Common myeloid progenitor, CD34-positive (primary cell): ENCODE measurements around the gene PDE4D.
A peak's percentile ranks its signal among the peaks of the same experiment; 100 is the strongest.
"Not testable (repeated sequence)": the region's sequence is repeated elsewhere in the genome, so short reads cannot be mapped to it uniquely, and the experiment has no call there.

Source experiments
- CTCF ChIA-PET: fragments of 350-600 bp; sonication (Branson Sonifier 250); formaldehyde crosslinking; loops from one replicate; lab custom pipeline; 2021; ENCODE audit warnings: antibody characterized with exemption; lab: Charles Lee
- POLR2A ChIA-PET: fragments of 350-600 bp; sonication (Branson Sonifier 250); formaldehyde crosslinking; loops from one replicate; lab custom pipeline; 2021; ENCODE audit warnings: antibody characterized with exemption; lab: Charles Lee
- DNase-seq, 3 donors: peaks; one replicate each; pipeline versions ENCODE4 v3.0.0 to v3.0.0-alpha.2; 2013
- H3K27ac ChIP-seq, 2 experiments: 1 replicate in 1 of 2; 2 replicates in 1 of 2; pipeline ENCODE4 v1.7.0; 2013; ENCODE audit warnings: inconsistent platforms in 2 of 2, low read length in 2 of 2, mild to moderate bottlenecking in 2 of 2, low read depth in 1 of 2, moderate library complexity in 1 of 2; ENCODE audit not compliant: severe bottlenecking in 2 of 2, insufficient read depth in 1 of 2, poor library complexity in 1 of 2
- H3K27me3 ChIP-seq, 5 experiments: replicated peaks in 2 of 5; 1 replicate in 3 of 5; 2 replicates in 2 of 5; pipeline versions ENCODE4 v1.6.1 to v1.7.0; 2013; ENCODE audit warnings: low read length in 4 of 5, mild to moderate bottlenecking in 2 of 5, moderate library complexity in 2 of 5, inconsistent platforms in 1 of 5; ENCODE audit not compliant: insufficient read depth in 5 of 5, control insufficient read depth in 4 of 5
- H3K36me3 ChIP-seq, 4 experiments: 1 replicate in 2 of 4; 2 replicates in 2 of 4; pipeline versions ENCODE4 v1.6.1 to v1.7.0; 2013; ENCODE audit warnings: low read length in 3 of 4, control low read depth in 1 of 4, mild to moderate bottlenecking in 1 of 4; ENCODE audit not compliant: control insufficient read depth in 4 of 4, insufficient read depth in 4 of 4
- H3K4me1 ChIP-seq, 4 experiments: 1 replicate in 3 of 4; 2 replicates in 1 of 4; pipeline versions ENCODE4 v1.6.1 to v1.7.1; 2013; ENCODE audit warnings: low read length in 3 of 4, mild to moderate bottlenecking in 3 of 4, control low read depth in 1 of 4, inconsistent platforms in 1 of 4, moderate library complexity in 1 of 4; ENCODE audit not compliant: control insufficient read depth in 4 of 4, insufficient read depth in 4 of 4; ENCODE audit errors: control extremely low read depth in 1 of 4
- H3K4me3 ChIP-seq, 7 experiments: 1 replicate in 4 of 7; 2 replicates in 3 of 7; pipeline versions ENCODE4 v1.5.1 to v1.7.0; 2013; ENCODE audit warnings: mild to moderate bottlenecking in 7 of 7, low read length in 6 of 7, moderate library complexity in 6 of 7, inconsistent platforms in 2 of 7, low read depth in 2 of 7, control low read depth in 1 of 7; ENCODE audit not compliant: insufficient read depth in 4 of 7, control insufficient read depth in 1 of 7; ENCODE audit errors: extremely low read depth in 1 of 7
- H3K9me3 ChIP-seq, 5 experiments: 1 replicate in 4 of 5; 2 replicates in 1 of 5; pipeline versions ENCODE4 v1.6.1 to v1.7.1; 2013; ENCODE audit warnings: low read length in 4 of 5, mild to moderate bottlenecking in 2 of 5, inconsistent platforms in 1 of 5, low read depth in 1 of 5, moderate library complexity in 1 of 5; ENCODE audit not compliant: control insufficient read depth in 4 of 5, insufficient read depth in 2 of 5; ENCODE audit errors: control extremely low read depth in 1 of 5
- WGBS: methylation state at CpG from one replicate; pipeline ENCODE4 v1.1.5; 2013; ENCODE audit not compliant: insufficient coverage; 5-methylcytosine and 5-hydroxymethylcytosine counted together

PDE4D gene

GRCh38 chr5:59001154-59001553, 892.4 kb downstream of the PDE4D start:
- no peaks in the 10 kb centered on the region for H3K27me3 ChIP-seq
- no peak overlapping the region for H3K4me3 ChIP-seq
- no peak overlapping the region for H3K27ac ChIP-seq
- H3K4me1 ChIP-seq, result peaks cover 0 to 6% (median 2%) of the 10 kb centered on the region in 4 experiments
- H3K36me3 ChIP-seq, result peaks cover 0 to 3% (median 0%) of the 10 kb centered on the region in 4 experiments
- DNase-seq, result no peak
- ChIA-PET POLR2A (interaction anchor here (0.7 kb wide), 1 partner anchor 193 kb away, joined by 4 read pairs; no protein-coding TSS in a partner anchor), CTCF (interaction anchor here (1.0 to 3.4 kb wide), 5 partner anchors 9 to 110 kb away, joined by 4 to 11 read pairs (median 8); no protein-coding TSS in a partner anchor)
- no peaks in the 10 kb centered on the region for H3K9me3 ChIP-seq

- Histone ChIP-seq H3K9me3 (no peaks in the 10 kb centered on the region), H3K4me1 (no peaks in the 10 kb centered on the region), H3K27ac (no peak overlapping the region), H3K4me3 (no peak overlapping the region), H3K36me3 (peaks cover 0 to 3% (median 0%) of the 10 kb centered on the region in 4 experiments), H3K27me3 (no peaks in the 10 kb centered on the region)
- POLR2A ChIA-PET, result no interaction called here
- CTCF ChIA-PET, result interaction anchor here (1.2 to 3.0 kb wide), 7 partner anchors 10 to 522 kb away, joined by 3 to 11 read pairs (median 4); no protein-coding TSS in a partner anchor
- DNase-seq, result no peak
- WGBS, result 100% methylated on average over 2 of the region's 3 CpGs
Observed at GRCh38 chr5:59000211-59000610, 893.3 kb downstream of the PDE4D start.

DNA sequence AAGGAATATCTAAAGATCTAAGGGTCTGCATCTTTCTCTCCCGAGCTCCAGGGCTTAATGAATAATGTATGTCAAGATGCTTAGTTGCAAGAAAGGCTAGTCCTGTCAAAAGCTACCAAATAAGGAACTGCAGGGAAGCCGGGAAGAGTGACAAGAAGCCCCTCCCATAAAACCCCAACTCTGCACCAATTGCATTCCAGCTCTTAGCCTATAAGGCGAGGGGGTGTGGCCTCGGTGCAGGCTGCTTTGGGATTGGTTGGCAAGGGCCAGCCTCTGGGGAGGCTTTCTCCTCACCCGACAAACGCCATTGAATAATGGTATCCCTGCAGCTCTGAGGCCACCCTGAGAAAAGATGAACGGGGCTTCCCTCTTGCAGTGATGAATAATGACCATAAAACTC, 893.7 kb downstream of the PDE4D start:
- WGBS, result 99% methylated on average over 5 of the region's 7 CpGs
- Histone ChIP-seq H3K4me1 (no peaks in the 10 kb centered on the region), H3K36me3 (peaks cover 0 to 3% (median 0%) of the 10 kb centered on the region in 4 experiments), H3K9me3 (no peaks in the 10 kb centered on the region), H3K4me3 (no peak overlapping the region), H3K27ac (no peak overlapping the region), H3K27me3 (no peaks in the 10 kb centered on the region)
- CTCF ChIA-PET, result interaction anchor here (1.1 to 3.0 kb wide), 7 partner anchors 11 to 522 kb away, joined by 3 to 11 read pairs (median 4); no protein-coding TSS in a partner anchor
- no peak for DNase-seq
- POLR2A ChIA-PET, result no interaction called here

DNA sequence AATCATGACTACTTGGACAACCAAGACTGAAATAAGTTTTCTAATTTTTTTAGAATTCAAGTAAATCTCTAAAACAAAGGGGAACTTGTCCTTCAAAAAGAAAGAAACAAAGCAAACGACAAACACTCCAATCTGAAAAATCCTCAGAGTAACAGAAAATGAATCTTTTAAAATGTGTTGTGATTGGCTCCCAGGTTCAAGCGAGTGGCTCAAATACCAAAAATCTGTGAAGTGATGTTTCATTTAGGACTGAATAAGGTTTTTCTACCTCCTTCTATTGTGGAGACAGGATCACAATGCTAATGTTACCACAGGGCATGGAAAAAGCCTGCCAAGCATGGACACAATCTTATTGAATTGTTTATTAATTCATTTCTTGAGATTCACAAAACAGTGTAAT, 895.0 kb downstream of the PDE4D start:
- no peak for DNase-seq
- H3K9me3 ChIP-seq, result no peaks in the 10 kb centered on the region
- no peak overlapping the region for H3K4me3 ChIP-seq
- no CpG with 5 or more reads among the region's 2 CpGs for WGBS
- CTCF ChIA-PET, result interaction anchor here (1.0 to 3.0 kb wide), 2 partner anchors 36 to 105 kb away, joined by 3 to 11 read pairs; no protein-coding TSS in a partner anchor
- POLR2A ChIA-PET, result no interaction called here
- no peaks in the 10 kb centered on the region for H3K4me1 ChIP-seq
- no peaks in the 10 kb centered on the region for H3K27me3 ChIP-seq
- H3K27ac ChIP-seq, result no peak overlapping the region
- H3K36me3 ChIP-seq, result peaks cover 0 to 3% (median 0%) of the 10 kb centered on the region in 4 experiments

DNA sequence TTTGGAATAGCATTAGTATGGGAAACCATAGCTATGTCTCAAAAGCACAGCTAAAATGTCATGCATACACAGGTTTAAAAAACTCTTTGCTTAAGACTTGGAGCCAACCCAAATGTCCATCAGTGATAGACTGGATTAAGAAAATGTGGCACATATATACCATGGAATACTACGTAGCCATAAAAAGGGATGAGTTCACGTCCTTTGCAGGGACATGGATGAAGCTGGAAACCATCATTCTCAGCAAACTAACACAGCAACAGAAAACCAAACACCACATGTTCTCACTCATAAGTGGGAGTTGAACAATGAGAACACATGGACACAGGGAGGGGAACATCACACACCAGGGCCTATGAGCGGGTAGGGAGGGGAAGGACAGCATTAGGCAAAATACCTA, 897.7 kb downstream of the PDE4D start:
- H3K9me3 ChIP-seq, H3K27me3 ChIP-seq, POLR2A ChIA-PET, H3K27ac ChIP-seq, H3K4me3 ChIP-seq, DNase-seq, H3K4me1 ChIP-seq: not testable (repeated sequence)
- H3K36me3 ChIP-seq, result peaks cover 0 to 11% (median 6%) of the 10 kb centered on the region in 4 experiments
- WGBS, result no CpG with 5 or more reads among the region's 3 CpGs
- CTCF ChIA-PET, result interaction anchor here (1.5 kb wide), 1 partner anchor 11 kb away, joined by 3 read pairs; no protein-coding TSS in a partner anchor

- POLR2A ChIA-PET, result no interaction called here
- 89% methylated on average over 1 of the region's 1 CpG for WGBS
- H3K36me3 ChIP-seq, result peaks cover 5 to 29% (median 19%) of the 10 kb centered on the region in 4 experiments
- no peaks in the 10 kb centered on the region for H3K4me1 ChIP-seq
- CTCF ChIA-PET, result no interaction called here
- no peaks in the 10 kb centered on the region for H3K27me3 ChIP-seq
- no peak overlapping the region for H3K27ac ChIP-seq
- DNase-seq, result no peak
- H3K4me3 ChIP-seq, result no peak overlapping the region
- H3K9me3 ChIP-seq, result no peaks in the 10 kb centered on the region
Observed at GRCh38 chr5:58993461-58993860, 900.1 kb downstream of the PDE4D start.

DNA sequence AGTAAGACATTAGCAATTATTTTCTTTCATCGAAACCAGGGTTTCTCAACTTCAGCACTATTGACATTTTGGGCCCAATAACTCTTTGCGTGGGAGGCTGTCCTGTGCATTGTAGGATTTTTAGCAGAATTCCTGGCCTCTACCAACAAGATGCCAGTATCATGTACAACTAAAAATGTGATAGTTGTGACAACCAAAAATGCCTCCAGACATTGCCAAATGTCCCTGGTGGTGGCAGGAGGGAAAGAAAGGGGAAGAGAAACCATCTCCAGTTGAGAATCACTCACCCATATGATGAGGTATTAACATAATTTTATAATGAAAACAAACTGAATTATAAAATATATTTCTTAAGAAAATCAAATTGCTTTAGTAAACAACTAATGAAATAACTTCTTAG, 904.6 kb downstream of the PDE4D start:
- ChIA-PET POLR2A (no interaction called here), CTCF (no interaction called here)
- no peak overlapping the region for H3K27ac ChIP-seq
- peaks cover 3 to 15% (median 5%) of the 10 kb centered on the region in 4 experiments for H3K4me1 ChIP-seq
- no peaks in the 10 kb centered on the region for H3K27me3 ChIP-seq
- no peaks in the 10 kb centered on the region for H3K9me3 ChIP-seq
- H3K4me3 ChIP-seq, result no peak overlapping the region
- H3K36me3 ChIP-seq, result peaks cover 5 to 53% (median 24%) of the 10 kb centered on the region in 4 experiments
- no CpG with 5 or more reads among the region's 2 CpGs for WGBS
- peak in 2 of 3 donors; percentile 33 to 36 for DNase-seq
